ENCODE results near the gene KIF12. TPM values are rescaled to one million over a fixed set of nuclear protein-coding genes. Genes with fewer than 3 reads are reported as not detected.
A peak's percentile ranks its signal among the peaks of the same experiment; 100 is the strongest.

KIF12 gene
- total and polyA plus RNA-seq, 2 of the 13 experiments (the other 11 are each of a cell fraction or from before 2014, with no cell fraction given), result 1.8 to 12.5 TPM

- no peak for TF ChIP-seq CSRNP1 (CRISPR knock-in tag; IDR thresholded peaks at IDR 0.05)
- 0 out of 2 replicates have a peak, but pooled peaks have one; percentile 42 for TF ChIP-seq RELA (CRISPR knock-in tag; IDR thresholded peaks at IDR 0.05)
- TF ChIP-seq NR2F2 (IDR thresholded peaks at IDR 0.05; ENCODE audit: borderline replicate concordance, low read depth), result no peak
- peak; percentile 8; the same call in 1 of the 2 replicates for TF ChIP-seq PHF8 (CRISPR knock-in tag; IDR thresholded peaks at IDR 0.05)
- peak; percentile 45; the same call in 1 of the 2 replicates for TF ChIP-seq ATF7-NPFF (CRISPR knock-in tag; IDR thresholded peaks at IDR 0.05; ENCODE audit: low read depth)
- TF ChIP-seq SMAD3 (CRISPR knock-in tag; IDR thresholded peaks at IDR 0.05), result 0 out of 2 replicates have a peak, but pooled peaks have one; percentile 80
- TF ChIP-seq ESRRA (CRISPR knock-in tag; IDR thresholded peaks at IDR 0.05; ENCODE audit: low read depth), result no peak
- TF ChIP-seq GATAD1 (CRISPR knock-in tag; IDR thresholded peaks at IDR 0.05), result peak; percentile 53; the same call in 1 of the 2 replicates
- 0 out of 2 replicates have a peak, but pooled peaks have one; percentile 23 for TF ChIP-seq ZNF547 (CRISPR knock-in tag; IDR thresholded peaks at IDR 0.05)
- TF ChIP-seq ZNF281 (CRISPR knock-in tag; IDR thresholded peaks at IDR 0.05; ENCODE audit: borderline replicate concordance), result peak; percentile 22; the same call in 1 of the 2 replicates
- TF ChIP-seq ZNF770 (CRISPR knock-in tag; IDR thresholded peaks at IDR 0.05), result peak; percentile 50; the same call in 1 of the 2 replicates
- TF ChIP-seq FOXA3 (CRISPR knock-in tag; IDR thresholded peaks at IDR 0.05), result peak; percentile 70
- TF ChIP-seq REPIN1 (CRISPR knock-in tag; IDR thresholded peaks at IDR 0.05; ENCODE audit: borderline replicate concordance, low read depth), result peak; percentile 55; the same call in 1 of the 2 replicates
- TF ChIP-seq PHF21A (CRISPR knock-in tag; IDR thresholded peaks at IDR 0.05), result peak; percentile 60; the same call in 1 of the 2 replicates
- peak; percentile 54 for TF ChIP-seq FOXO1 (CRISPR knock-in tag; IDR thresholded peaks at IDR 0.05)
- peak; percentile 13; the same call in 1 of the 2 replicates for TF ChIP-seq ZXDC (CRISPR knock-in tag; IDR thresholded peaks at IDR 0.05)
- peak; percentile 92 for TF ChIP-seq ZNF800 (CRISPR knock-in tag; IDR thresholded peaks at IDR 0.05)
Observed at GRCh38 chr9:114108016-114108833, 9.1 kb upstream of the KIF12 start (continued).
